WTC11 (cell line): ENCODE data around the gene ABCC4.

ENCODE experiments used
- ZNF121 ChIP-seq: sonication (generic); formaldehyde crosslinking; IDR thresholded peaks from 2 replicates; pipeline ENCODE4 v1.8.0; 2023; ENCODE audit warnings: missing genetic modification reagents
- TF ChIP-seq, protein P1 (sequence below): fragments of 200-600 bp; IDR thresholded peaks from 2 replicates; pipeline ENCODE4 v1.8.0; 2022; ENCODE audit warnings: antibody characterized with exemption
- TF ChIP-seq, protein P2 (sequence below): fragments of 250-450 bp; sonication (Bioruptor Pico); IDR thresholded peaks from 2 replicates; pipeline ENCODE4 v2.1.2; 2022; ENCODE audit warnings: mild to moderate bottlenecking, moderate library complexity
- TF ChIP-seq, protein P3 (sequence below): sonication (generic); formaldehyde crosslinking; IDR thresholded peaks from 2 replicates; pipeline ENCODE4 v1.8.0; 2022; ENCODE audit warnings: missing genetic modification reagents

DNA sequence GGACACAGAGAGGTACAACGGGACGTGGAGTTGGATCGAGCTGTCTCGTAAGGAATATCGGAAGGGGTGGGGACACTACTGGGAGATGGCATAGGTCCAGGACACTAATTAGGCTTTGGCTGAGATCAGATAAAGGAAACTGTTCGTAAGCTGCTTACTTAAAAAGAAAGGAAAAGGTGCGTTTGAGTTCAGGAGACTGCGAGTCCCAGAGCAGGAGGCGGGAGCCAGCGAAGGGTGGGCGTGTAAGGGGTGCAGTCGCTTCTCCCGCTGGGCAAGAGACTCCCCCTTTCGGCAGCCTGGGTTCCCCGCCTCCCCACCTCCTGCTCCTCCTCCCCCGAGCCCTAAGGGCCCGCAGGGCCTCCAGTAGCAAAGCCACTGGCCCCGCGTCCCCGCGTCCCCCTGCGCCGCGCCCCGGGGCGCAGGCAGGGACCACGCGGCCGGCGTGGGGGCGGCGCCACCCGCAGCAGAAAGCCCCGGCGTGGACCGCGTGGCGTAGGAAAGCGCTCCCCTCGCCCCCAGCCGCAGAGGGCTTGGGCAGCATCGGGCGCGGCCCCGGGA is 547 bp downstream of the ABCC4 start:
- TF ChIP-seq, protein P1, sequence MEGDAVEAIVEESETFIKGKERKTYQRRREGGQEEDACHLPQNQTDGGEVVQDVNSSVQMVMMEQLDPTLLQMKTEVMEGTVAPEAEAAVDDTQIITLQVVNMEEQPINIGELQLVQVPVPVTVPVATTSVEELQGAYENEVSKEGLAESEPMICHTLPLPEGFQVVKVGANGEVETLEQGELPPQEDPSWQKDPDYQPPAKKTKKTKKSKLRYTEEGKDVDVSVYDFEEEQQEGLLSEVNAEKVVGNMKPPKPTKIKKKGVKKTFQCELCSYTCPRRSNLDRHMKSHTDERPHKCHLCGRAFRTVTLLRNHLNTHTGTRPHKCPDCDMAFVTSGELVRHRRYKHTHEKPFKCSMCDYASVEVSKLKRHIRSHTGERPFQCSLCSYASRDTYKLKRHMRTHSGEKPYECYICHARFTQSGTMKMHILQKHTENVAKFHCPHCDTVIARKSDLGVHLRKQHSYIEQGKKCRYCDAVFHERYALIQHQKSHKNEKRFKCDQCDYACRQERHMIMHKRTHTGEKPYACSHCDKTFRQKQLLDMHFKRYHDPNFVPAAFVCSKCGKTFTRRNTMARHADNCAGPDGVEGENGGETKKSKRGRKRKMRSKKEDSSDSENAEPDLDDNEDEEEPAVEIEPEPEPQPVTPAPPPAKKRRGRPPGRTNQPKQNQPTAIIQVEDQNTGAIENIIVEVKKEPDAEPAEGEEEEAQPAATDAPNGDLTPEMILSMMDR, result no peak
- TF ChIP-seq, protein P2, sequence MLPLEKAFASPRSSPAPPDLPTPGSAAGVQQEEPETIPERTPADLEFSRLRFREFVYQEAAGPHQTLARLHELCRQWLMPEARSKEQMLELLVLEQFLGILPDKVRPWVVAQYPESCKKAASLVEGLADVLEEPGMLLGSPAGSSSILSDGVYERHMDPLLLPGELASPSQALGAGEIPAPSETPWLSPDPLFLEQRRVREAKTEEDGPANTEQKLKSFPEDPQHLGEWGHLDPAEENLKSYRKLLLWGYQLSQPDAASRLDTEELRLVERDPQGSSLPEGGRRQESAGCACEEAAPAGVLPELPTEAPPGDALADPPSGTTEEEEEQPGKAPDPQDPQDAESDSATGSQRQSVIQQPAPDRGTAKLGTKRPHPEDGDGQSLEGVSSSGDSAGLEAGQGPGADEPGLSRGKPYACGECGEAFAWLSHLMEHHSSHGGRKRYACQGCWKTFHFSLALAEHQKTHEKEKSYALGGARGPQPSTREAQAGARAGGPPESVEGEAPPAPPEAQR (CRISPR knock-in tag), result no peak
- no peak for TF ChIP-seq ZNF121
- TF ChIP-seq, protein P3, sequence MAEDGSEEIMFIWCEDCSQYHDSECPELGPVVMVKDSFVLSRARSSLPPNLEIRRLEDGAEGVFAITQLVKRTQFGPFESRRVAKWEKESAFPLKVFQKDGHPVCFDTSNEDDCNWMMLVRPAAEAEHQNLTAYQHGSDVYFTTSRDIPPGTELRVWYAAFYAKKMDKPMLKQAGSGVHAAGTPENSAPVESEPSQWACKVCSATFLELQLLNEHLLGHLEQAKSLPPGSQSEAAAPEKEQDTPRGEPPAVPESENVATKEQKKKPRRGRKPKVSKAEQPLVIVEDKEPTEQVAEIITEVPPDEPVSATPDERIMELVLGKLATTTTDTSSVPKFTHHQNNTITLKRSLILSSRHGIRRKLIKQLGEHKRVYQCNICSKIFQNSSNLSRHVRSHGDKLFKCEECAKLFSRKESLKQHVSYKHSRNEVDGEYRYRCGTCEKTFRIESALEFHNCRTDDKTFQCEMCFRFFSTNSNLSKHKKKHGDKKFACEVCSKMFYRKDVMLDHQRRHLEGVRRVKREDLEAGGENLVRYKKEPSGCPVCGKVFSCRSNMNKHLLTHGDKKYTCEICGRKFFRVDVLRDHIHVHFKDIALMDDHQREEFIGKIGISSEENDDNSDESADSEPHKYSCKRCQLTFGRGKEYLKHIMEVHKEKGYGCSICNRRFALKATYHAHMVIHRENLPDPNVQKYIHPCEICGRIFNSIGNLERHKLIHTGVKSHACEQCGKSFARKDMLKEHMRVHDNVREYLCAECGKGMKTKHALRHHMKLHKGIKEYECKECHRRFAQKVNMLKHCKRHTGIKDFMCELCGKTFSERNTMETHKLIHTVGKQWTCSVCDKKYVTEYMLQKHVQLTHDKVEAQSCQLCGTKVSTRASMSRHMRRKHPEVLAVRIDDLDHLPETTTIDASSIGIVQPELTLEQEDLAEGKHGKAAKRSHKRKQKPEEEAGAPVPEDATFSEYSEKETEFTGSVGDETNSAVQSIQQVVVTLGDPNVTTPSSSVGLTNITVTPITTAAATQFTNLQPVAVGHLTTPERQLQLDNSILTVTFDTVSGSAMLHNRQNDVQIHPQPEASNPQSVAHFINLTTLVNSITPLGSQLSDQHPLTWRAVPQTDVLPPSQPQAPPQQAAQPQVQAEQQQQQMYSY (CRISPR knock-in tag), result no peak
